PC-3 (cell line): Measurements from ENCODE around the gene KRTAP10-7. TPM values are rescaled to one million over a fixed set of nuclear protein-coding genes. Genes with fewer than 3 reads are reported as not detected.

Source experiments
- ATAC-seq: fragments of 200-7000 bp; cut with Tn5 transposase; 2 replicates; pipeline ENCODE4 v1.9.1; 2020; ENCODE audit warnings: mild to moderate bottlenecking, moderate library complexity
- BruUV-seq: library from RNA; stranded (reverse); fragments of 400-500 nt; replicated peaks from 2 replicates; lab custom pipeline; 2021; lab: Mats Ljungman, UMichigan
- CTCF ChIA-PET: fragments of 300-600 bp; sonication (Branson Sonifier 250); formaldehyde crosslinking; loops from one replicate; lab custom pipeline; 2022; ENCODE audit warnings: antibody characterized with exemption; lab: Charles Lee
- POLR2A ChIA-PET: fragments of 300-600 bp; sonication (Branson Sonifier 250); formaldehyde crosslinking; loops from one replicate; lab custom pipeline; 2022; ENCODE audit warnings: antibody characterized with exemption; ENCODE audit not compliant: unreplicated experiment; lab: Charles Lee
- DNase-seq: peaks from one replicate; pipeline ENCODE4 v3.0.0-alpha.2; 2015
- H2AFZ ChIP-seq: fragments of 300-600 bp; sonication (generic); 2 replicates; pipeline ENCODE4 v1.6.0; 2016; ENCODE audit warnings: antibody characterized with exemption, low read length
- H3F3A ChIP-seq: fragments of 300-600 bp; sonication (generic); one replicate; pipeline ENCODE4 v1.6.0; 2017; ENCODE audit warnings: antibody characterized with exemption, low read length, control low read depth, mild to moderate bottlenecking; ENCODE audit not compliant: unreplicated experiment
- H3K27ac ChIP-seq: fragments of 300-600 bp; sonication (generic); 2 replicates; pipeline ENCODE4 v1.5.1; 2016; ENCODE audit warnings: mild to moderate bottlenecking, low read length
- H3K27me3 ChIP-seq: fragments of 300-600 bp; sonication (generic); 2 replicates; pipeline ENCODE4 v1.6.1; 2016; ENCODE audit warnings: low read length, mixed read lengths
- H3K36me3 ChIP-seq: fragments of 300-600 bp; sonication (generic); 2 replicates; pipeline ENCODE4 v1.6.1; 2016; ENCODE audit warnings: low read depth, mixed run types, low read length, mixed read lengths
- H3K4me1 ChIP-seq: fragments of 300-600 bp; sonication (generic); 2 replicates; pipeline ENCODE4 v1.5.1; 2016; ENCODE audit warnings: low read length; ENCODE audit not compliant: insufficient read depth
- H3K4me2 ChIP-seq: fragments of 300-600 bp; sonication (generic); 2 replicates; pipeline ENCODE4 v1.6.0; 2016; ENCODE audit warnings: low read length
- H3K4me3 ChIP-seq: fragments of 300-600 bp; sonication (generic); 2 replicates; pipeline ENCODE4 v1.5.1; 2016; ENCODE audit warnings: mild to moderate bottlenecking, low read length, mixed read lengths
- H3K79me2 ChIP-seq: fragments of 300-600 bp; sonication (generic); 2 replicates; pipeline ENCODE4 v1.6.1; 2017; ENCODE audit warnings: low read length, mixed read lengths
- H3K9ac ChIP-seq: fragments of 300-600 bp; sonication (generic); 2 replicates; pipeline ENCODE4 v1.6.0; 2016; ENCODE audit warnings: mild to moderate bottlenecking, low read length
- H3K9me2 ChIP-seq: fragments of 300-600 bp; sonication (generic); replicated peaks from 2 replicates; pipeline ENCODE4 v1.6.1; 2016; ENCODE audit warnings: mixed run types, low read length, mixed read lengths
- H3K9me3 ChIP-seq: fragments of 300-600 bp; sonication (generic); 2 replicates; pipeline ENCODE4 v1.6.1; 2016; ENCODE audit warnings: low read length, mixed read lengths
- H4K20me1 ChIP-seq: fragments of 300-600 bp; sonication (generic); 2 replicates; pipeline ENCODE4 v1.6.1; 2016; ENCODE audit warnings: low read length, mixed read lengths
- EZH2 ChIP-seq: fragments of 300-600 bp; sonication (generic); IDR thresholded peaks from one replicate; pipeline ENCODE4 v1.6.1; 2017; ENCODE audit warnings: antibody characterized with exemption, mild to moderate bottlenecking, low read length; ENCODE audit not compliant: unreplicated experiment
- EZH2phosphoT487 ChIP-seq: fragments of 300-600 bp; sonication (generic); IDR thresholded peaks from 2 replicates; pipeline ENCODE4 v1.6.1; 2018; ENCODE audit warnings: mild to moderate bottlenecking, antibody characterized with exemption, low read length, borderline replicate concordance
- intact Hi-C: fragments of 100-400 bp; cut with micrococcal nuclease; formaldehyde crosslinking; loops from 2 replicates; pipeline ENCODE4 v1.9.0; 2023
- total RNA-seq: library from RNA; depleted of rRNA; stranded (reverse); fragments of >200 nt; gene quantifications from 2 replicates; pipeline ENCODE4 v1.2.3, GENCODE V29; 2014
- TF ChIP-seq, protein P1 (sequence below): fragments of 300-600 bp; sonication (generic); conservative IDR thresholded peaks from 2 replicates; pipeline ENCODE4 v1.5.1; 2017; ENCODE audit warnings: antibody characterized with exemption, low read depth, mild to moderate bottlenecking, low read length

Gene KRTAP10-7
- total RNA-seq, 1 experiment from 2014 or later = not detected

- intact Hi-C loops = no loop called here
- 0 out of 2 replicates have a peak, but pooled peaks cover 5% of the 10 kb centered on the region for H3K9me3 ChIP-seq
- H3K9ac ChIP-seq = no peak overlapping the region
- H3K79me2 ChIP-seq = no peaks in the 10 kb centered on the region
- CTCF ChIA-PET = interaction anchor here (0.5 kb wide), 1 partner anchor 10 kb away, joined by 3 read pairs; no protein-coding TSS in a partner anchor
- no peak overlapping the region for H3K27ac ChIP-seq
- H4K20me1 ChIP-seq = no peaks in the 10 kb centered on the region
- no peak for TF ChIP-seq EZH2phosphoT487
- TF ChIP-seq EZH2 = no peak
- DNase-seq (peak; percentile 64), ATAC-seq (peak; percentile 40)
- no peaks in the 10 kb centered on the region for H3F3A ChIP-seq
- peaks cover 10% of the 10 kb centered on the region; the same call in 1 of the 2 replicates for H3K4me1 ChIP-seq
- H3K9me2 ChIP-seq = no peaks in the 10 kb centered on the region
- H3K36me3 ChIP-seq = no peaks in the 10 kb centered on the region
- no TSS peak for BruUV-seq
- POLR2A ChIA-PET = interaction anchor here (0.6 kb wide), 1 partner anchor 218 kb away, joined by 22 read pairs; the partner anchor contains the start of gene UBE2G2
- H3K27me3 ChIP-seq = no peaks in the 10 kb centered on the region
- peak overlapping the region; percentile 42; the same call in 1 of the 2 replicates for H3K4me2 ChIP-seq
- H2AFZ ChIP-seq = no peak overlapping the region
- H3K4me3 ChIP-seq = no peak overlapping the region
These were observed 16.6 kb upstream of the KRTAP10-7 start for GRCh38 chr21:44583800-44584147.

DNA sequence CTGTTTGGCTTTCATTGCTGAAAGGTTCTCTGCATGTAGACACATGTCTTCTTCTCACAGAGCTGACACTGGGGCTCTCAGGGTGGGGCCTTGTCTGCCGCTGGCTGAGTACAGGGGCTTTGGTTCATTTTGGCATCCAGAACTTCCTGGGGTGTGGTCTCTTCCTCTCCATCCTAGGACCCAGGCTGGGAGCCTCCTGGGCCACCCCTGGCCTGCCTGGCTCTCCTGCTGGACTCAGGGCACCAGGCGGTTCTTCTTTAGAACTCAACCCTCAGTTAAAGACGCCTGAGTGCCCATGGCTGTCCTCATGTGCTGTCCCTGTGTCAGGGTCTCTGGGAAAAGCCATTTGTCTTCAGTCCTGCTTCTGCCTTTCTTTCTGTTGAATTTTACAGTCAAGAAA lies 14.5 kb upstream of the KRTAP10-7 start:
- Histone ChIP-seq H2AFZ (no peak overlapping the region), H3K27me3 (no peaks in the 10 kb centered on the region), H3K27ac (no peak overlapping the region), H3K36me3 (no peaks in the 10 kb centered on the region), H3K4me2 (no peak overlapping the region), H3K4me3 (no peak overlapping the region), H3K9ac (no peak overlapping the region), H3K9me2 (no peaks in the 10 kb centered on the region), H4K20me1 (no peaks in the 10 kb centered on the region), H3K4me1 (peaks cover 3% of the 10 kb centered on the region; the same call in 1 of the 2 replicates), H3K79me2 (no peaks in the 10 kb centered on the region), H3K9me3 (0 out of 2 replicates have a peak, but pooled peaks cover 5% of the 10 kb centered on the region), H3F3A (no peaks in the 10 kb centered on the region)
- no peak for DNase-seq
- ATAC-seq = no peak
- CTCF ChIA-PET = no interaction called here
- TF ChIP-seq EZH2 (no peak), EZH2phosphoT487 (no peak)
- TF ChIP-seq, protein P1, sequence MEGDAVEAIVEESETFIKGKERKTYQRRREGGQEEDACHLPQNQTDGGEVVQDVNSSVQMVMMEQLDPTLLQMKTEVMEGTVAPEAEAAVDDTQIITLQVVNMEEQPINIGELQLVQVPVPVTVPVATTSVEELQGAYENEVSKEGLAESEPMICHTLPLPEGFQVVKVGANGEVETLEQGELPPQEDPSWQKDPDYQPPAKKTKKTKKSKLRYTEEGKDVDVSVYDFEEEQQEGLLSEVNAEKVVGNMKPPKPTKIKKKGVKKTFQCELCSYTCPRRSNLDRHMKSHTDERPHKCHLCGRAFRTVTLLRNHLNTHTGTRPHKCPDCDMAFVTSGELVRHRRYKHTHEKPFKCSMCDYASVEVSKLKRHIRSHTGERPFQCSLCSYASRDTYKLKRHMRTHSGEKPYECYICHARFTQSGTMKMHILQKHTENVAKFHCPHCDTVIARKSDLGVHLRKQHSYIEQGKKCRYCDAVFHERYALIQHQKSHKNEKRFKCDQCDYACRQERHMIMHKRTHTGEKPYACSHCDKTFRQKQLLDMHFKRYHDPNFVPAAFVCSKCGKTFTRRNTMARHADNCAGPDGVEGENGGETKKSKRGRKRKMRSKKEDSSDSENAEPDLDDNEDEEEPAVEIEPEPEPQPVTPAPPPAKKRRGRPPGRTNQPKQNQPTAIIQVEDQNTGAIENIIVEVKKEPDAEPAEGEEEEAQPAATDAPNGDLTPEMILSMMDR = no peak
- no TSS peak for BruUV-seq
- intact Hi-C loops = no loop called here
- POLR2A ChIA-PET = no interaction called here

GRCh38 chr21:44589094-44589493 lies 11.3 kb upstream of the KRTAP10-7 start:
- Histone ChIP-seq H3K27ac (no peak overlapping the region), H3K27me3 (no peaks in the 10 kb centered on the region), H3K79me2 (no peaks in the 10 kb centered on the region), H3K4me3 (no peak overlapping the region), H3K36me3 (no peaks in the 10 kb centered on the region), H2AFZ (no peak overlapping the region), H3K9ac (no peak overlapping the region), H3F3A (no peaks in the 10 kb centered on the region), H3K4me1 (no peaks in the 10 kb centered on the region), H3K4me2 (no peak overlapping the region), H3K9me3 (no peaks in the 10 kb centered on the region), H3K9me2 (no peaks in the 10 kb centered on the region), H4K20me1 (no peaks in the 10 kb centered on the region)
- intact Hi-C loops = no loop called here
- BruUV-seq = no TSS peak
- DNase-seq (no peak), ATAC-seq (no peak)
- TF ChIP-seq EZH2 = no peak
- TF ChIP-seq, protein P1 = no peak
- TF ChIP-seq EZH2phosphoT487 = no peak
- ChIA-PET POLR2A (no interaction called here), CTCF (no interaction called here)
